OCI-LY3 (cell line): ENCODE results near the gene LRRC26.

ENCODE experiments used
- H2AFZ ChIP-seq: fragments of 200-600, 300-600 bp; shearing (Covaris generic); 2 replicates; pipeline ENCODE4 v1.6.0; 2014; ENCODE audit warnings: antibody characterized with exemption, low read depth, low read length
- H3K27ac ChIP-seq: fragments of 200-600, 300-600 bp; sonication (generic); 2 replicates; pipeline ENCODE4 v1.5.1; 2014; ENCODE audit warnings: mild to moderate bottlenecking, low read length, moderate library complexity, mixed read lengths
- H3K27me3 ChIP-seq: fragments of 200-600, 300-600 bp; sonication (generic); 2 replicates; pipeline ENCODE4 v1.6.1; 2014; ENCODE audit warnings: low read depth, low read length, mixed read lengths
- H3K36me3 ChIP-seq: fragments of 200-600, 300-600 bp; sonication (generic); replicated peaks from 2 replicates; pipeline ENCODE3; 2014; ENCODE audit warnings: low read depth, low read length, mixed read lengths
- H3K4me1 ChIP-seq: fragments of 300-600, 200-600 bp; sonication (generic); 2 replicates; pipeline ENCODE4 v1.6.1; 2014; ENCODE audit warnings: low read length, mixed read lengths
- H3K4me2 ChIP-seq: fragments of 200-600, 300-600 bp; sonication (generic); 2 replicates; pipeline ENCODE4 v1.6.1; 2014; ENCODE audit warnings: low read length, mixed read lengths
- H3K4me3 ChIP-seq: fragments of 300-600, 200-600 bp; sonication (generic); 2 replicates; pipeline ENCODE4 v1.5.1; 2014; ENCODE audit warnings: antibody characterized with exemption, mild to moderate bottlenecking, low read length, moderate library complexity
- H3K79me2 ChIP-seq: fragments of 300-600, 200-600 bp; shearing (Covaris generic); 2 replicates; pipeline ENCODE4 v1.6.1; 2014; ENCODE audit warnings: mild to moderate bottlenecking, low read length, mixed read lengths
- H3K9ac ChIP-seq: fragments of 300-600, 200-600 bp; shearing (Covaris generic); 2 replicates; pipeline ENCODE4 v1.6.0; 2014; ENCODE audit warnings: mild to moderate bottlenecking, low read length, moderate library complexity
- H3K9me3 ChIP-seq: fragments of 200-600, 300-600 bp; shearing (Covaris generic); 2 replicates; pipeline ENCODE4 v1.6.1; 2014; ENCODE audit warnings: low read length, mixed read lengths; ENCODE audit not compliant: insufficient read depth
- H4K20me1 ChIP-seq: fragments of 200-600, 300-600 bp; sonication (generic); 2 replicates; pipeline ENCODE4 v1.6.1; 2016; ENCODE audit warnings: low read length, mixed read lengths; ENCODE audit not compliant: insufficient read depth
- CTCF ChIP-seq: fragments of 200-600, 300-600 bp; sonication (generic); IDR thresholded peaks from 2 replicates; pipeline ENCODE4 v1.5.1; 2014; ENCODE audit warnings: antibody characterized with exemption, low read length, low read depth
- EZH2phosphoT487 ChIP-seq: fragments of 200-600 bp; shearing (Covaris generic); IDR thresholded peaks from 2 replicates; pipeline ENCODE4 v1.6.1; 2018; ENCODE audit warnings: antibody characterized with exemption, mixed run types, low read depth

Gene LRRC26

GRCh38 chr9:137165250-137165836, 4.5 kb downstream of the LRRC26 start:
- Histone ChIP-seq H3K36me3 (no peaks in the 10 kb centered on the region), H3K79me2 (no peaks in the 10 kb centered on the region), H3K9me3 (no peaks in the 10 kb centered on the region), H3K27ac (no peak overlapping the region), H3K27me3 (no peaks in the 10 kb centered on the region; the same call in none of the 2 replicates), H3K4me2 (no peak overlapping the region), H3K9ac (no peak overlapping the region), H3K4me1 (no peaks in the 10 kb centered on the region), H2AFZ (no peak overlapping the region), H4K20me1 (no peaks in the 10 kb centered on the region), H3K4me3 (no peak overlapping the region)
- TF ChIP-seq EZH2phosphoT487 (no peak), CTCF (no peak)

- no peak overlapping the region for H3K27ac ChIP-seq
- no peak overlapping the region for H3K9ac ChIP-seq
- no peak overlapping the region for H2AFZ ChIP-seq
- no peaks in the 10 kb centered on the region; the same call in none of the 2 replicates for H3K27me3 ChIP-seq
- peaks cover 5% of the 10 kb centered on the region for H3K4me1 ChIP-seq
- no peaks in the 10 kb centered on the region for H3K36me3 ChIP-seq
- TF ChIP-seq EZH2phosphoT487 (no peak), CTCF (no peak)
- no peak overlapping the region for H3K4me2 ChIP-seq
- H4K20me1 ChIP-seq = no peaks in the 10 kb centered on the region
- no peaks in the 10 kb centered on the region for H3K9me3 ChIP-seq
- H3K4me3 ChIP-seq = no peak overlapping the region
- no peaks in the 10 kb centered on the region for H3K79me2 ChIP-seq
These were observed 5.2 kb downstream of the LRRC26 start for GRCh38 chr9:137164370-137165249.

- no peak overlapping the region for H3K4me2 ChIP-seq
These were observed 6.0 kb downstream of the LRRC26 start for GRCh38 chr9:137163805-137164204.

More at GRCh38 chr9:137163805-137164204, 6.0 kb downstream of the LRRC26 start:
- TF ChIP-seq CTCF (no peak), EZH2phosphoT487 (no peak)
- Histone ChIP-seq H2AFZ (no peak overlapping the region), H3K36me3 (no peaks in the 10 kb centered on the region), H3K9ac (no peak overlapping the region), H3K4me1 (peaks cover 13% of the 10 kb centered on the region), H4K20me1 (no peaks in the 10 kb centered on the region), H3K27ac (no peak overlapping the region), H3K27me3 (no peaks in the 10 kb centered on the region; the same call in none of the 2 replicates), H3K79me2 (no peaks in the 10 kb centered on the region), H3K9me3 (no peaks in the 10 kb centered on the region), H3K4me3 (no peak overlapping the region)
